Measurements from ENCODE around the gene METRN.

GRCh38 chr16:674214-674881, 40.6 kb upstream of the METRN start:
- TF ChIP-seq CTCF (conservative IDR thresholded peaks at IDR 0.05; ENCODE audit: low read length) (no peak), EZH2phosphoT487 (IDR thresholded peaks at IDR 0.05; ENCODE audit: borderline replicate concordance) (no peak)

Measured in Loucy (cell line).